ENCODE results near the gene PLA2G5.

- no peak for TF ChIP-seq CTCF (IDR thresholded peaks at IDR 0.05)
- TF ChIP-seq POLR2A (IDR thresholded peaks at IDR 0.05): no peak
These were observed at the start of gene PLA2G5 for GRCh38 chr1:20069874-20070273.
